ENCODE results near the gene C17orf75.

DNA sequence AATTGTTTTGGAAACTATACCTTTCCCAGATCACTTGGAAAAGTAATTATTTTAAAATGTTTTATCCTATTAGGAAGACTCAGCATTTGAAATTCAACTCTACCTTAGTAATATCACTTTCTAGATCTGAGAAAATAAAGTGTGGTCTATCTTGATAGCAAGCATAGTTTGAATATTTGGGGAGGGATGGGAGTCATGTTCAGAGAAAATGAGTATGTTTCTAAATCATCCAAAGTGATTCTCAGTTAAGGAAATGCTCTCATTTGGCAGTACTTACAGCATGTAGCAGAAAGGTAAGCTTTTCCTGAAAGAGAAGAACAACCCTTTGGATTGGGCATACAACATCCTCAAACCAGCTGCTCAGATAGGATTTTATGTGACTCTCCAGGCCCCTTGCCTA, 6.9 kb downstream of the C17orf75 start:
- TF ChIP-seq, protein P1, sequence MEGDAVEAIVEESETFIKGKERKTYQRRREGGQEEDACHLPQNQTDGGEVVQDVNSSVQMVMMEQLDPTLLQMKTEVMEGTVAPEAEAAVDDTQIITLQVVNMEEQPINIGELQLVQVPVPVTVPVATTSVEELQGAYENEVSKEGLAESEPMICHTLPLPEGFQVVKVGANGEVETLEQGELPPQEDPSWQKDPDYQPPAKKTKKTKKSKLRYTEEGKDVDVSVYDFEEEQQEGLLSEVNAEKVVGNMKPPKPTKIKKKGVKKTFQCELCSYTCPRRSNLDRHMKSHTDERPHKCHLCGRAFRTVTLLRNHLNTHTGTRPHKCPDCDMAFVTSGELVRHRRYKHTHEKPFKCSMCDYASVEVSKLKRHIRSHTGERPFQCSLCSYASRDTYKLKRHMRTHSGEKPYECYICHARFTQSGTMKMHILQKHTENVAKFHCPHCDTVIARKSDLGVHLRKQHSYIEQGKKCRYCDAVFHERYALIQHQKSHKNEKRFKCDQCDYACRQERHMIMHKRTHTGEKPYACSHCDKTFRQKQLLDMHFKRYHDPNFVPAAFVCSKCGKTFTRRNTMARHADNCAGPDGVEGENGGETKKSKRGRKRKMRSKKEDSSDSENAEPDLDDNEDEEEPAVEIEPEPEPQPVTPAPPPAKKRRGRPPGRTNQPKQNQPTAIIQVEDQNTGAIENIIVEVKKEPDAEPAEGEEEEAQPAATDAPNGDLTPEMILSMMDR (conservative IDR thresholded peaks at IDR 0.05): no peak
- no peak for TF ChIP-seq ZFX (IDR thresholded peaks at IDR 0.05)
